Ramos (cell line): ENCODE results near the gene METTL4.

Experiments used
- in situ Hi-C: fragments of 300-500 bp; cut with MboI; formaldehyde crosslinking; loops from one replicate; pipeline ENCODE4 v1.14.3; 2022; ENCODE audit warnings: low sequenced_read_pairs; ENCODE audit not compliant: unreplicated experiment

METTL4 gene

GRCh38 chr18:2529154-2529553, 42.2 kb downstream of the METTL4 start:
- in situ Hi-C loops, result loop anchor here (10.0 kb wide), 1 partner anchor 194 kb away; no protein-coding TSS in a partner anchor

- in situ Hi-C loops, result loop anchor here (10.0 kb wide), 1 partner anchor 192 kb away; no protein-coding TSS in a partner anchor
Observed at GRCh38 chr18:2526329-2526728, 45.0 kb downstream of the METTL4 start.

- in situ Hi-C loops, result loop anchor here (10.0 kb wide), 1 partner anchor 190 kb away; no protein-coding TSS in a partner anchor
Observed at GRCh38 chr18:2524794-2525198, 46.5 kb downstream of the METTL4 start.

DNA sequence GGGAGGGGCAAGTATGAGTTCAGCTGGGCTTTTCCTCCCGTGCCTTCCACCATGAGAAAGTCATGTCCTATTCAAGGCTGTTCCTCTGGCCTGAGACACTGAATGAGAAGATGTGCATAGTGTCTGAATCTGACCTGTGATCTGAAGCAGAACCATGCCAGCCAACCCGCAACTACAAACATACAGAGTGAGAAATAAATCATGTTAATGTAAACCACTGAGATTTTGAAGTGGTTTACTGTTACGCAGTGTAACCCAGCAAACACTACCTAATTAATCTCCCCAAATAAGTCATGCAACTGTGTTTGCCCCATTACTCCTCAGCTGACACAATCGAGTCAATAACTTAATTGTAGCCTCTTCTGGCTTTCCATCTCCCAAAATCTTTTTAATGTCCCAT, 49.2 kb downstream of the METTL4 start:
- in situ Hi-C loops, result loop anchor here (10.0 kb wide), 1 partner anchor 187 kb away; no protein-coding TSS in a partner anchor

DNA sequence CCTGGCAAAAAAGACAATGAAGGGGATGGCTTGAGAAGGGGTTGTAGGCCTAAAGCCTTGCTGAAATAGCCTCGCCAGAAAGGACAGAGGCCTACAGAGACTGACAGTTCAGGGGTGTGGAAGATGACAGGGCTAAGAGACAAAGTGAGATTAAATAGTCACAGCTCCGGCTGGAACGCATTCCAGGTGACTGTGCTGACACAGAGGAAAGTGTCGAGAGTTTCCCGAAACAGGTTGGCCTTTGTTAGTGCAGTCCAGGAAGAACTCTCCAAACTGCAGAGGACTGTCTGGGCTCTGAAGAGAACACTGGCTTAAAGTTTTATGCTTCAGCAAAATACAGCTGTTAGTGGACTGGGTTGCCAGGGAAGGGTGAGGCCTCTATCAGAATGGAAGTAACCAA, 52.8 kb downstream of the METTL4 start:
- in situ Hi-C loops, result no loop called here

GRCh38 chr18:2515908-2516625, 55.2 kb downstream of the METTL4 start:
- in situ Hi-C loops, result no loop called here

DNA sequence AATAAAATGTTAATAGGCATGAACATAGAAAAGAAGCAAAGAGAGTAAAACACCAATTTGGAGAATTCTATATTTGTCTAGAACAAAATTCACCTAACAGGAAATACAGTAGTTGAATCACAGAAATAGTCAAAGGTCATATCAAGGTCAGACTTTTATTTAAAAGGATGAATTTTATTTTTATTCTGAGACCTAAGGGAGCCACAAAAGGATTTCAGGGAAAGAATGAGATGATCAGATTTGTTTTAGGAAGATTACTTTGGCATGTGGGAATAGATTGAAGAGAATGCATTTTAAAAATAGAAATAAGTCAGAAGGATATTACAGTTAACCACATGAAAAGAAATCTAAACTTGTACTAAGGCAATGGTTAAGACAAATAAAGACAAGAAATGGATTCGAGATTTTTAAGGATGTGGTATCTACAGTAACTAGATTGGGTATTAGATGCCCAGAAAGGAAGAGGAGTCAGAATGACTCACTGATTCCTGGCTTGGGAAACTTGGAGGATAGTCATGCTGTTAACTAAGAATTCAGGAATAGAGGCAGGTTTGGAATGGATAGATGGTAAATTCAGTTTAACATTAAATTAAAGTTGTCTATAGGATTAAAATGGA, 56.0 kb downstream of the METTL4 start:
- in situ Hi-C loops, result no loop called here

- in situ Hi-C loops, result no loop called here
Observed at GRCh38 chr18:2513616-2514015, 57.7 kb downstream of the METTL4 start.

- in situ Hi-C loops, result no loop called here
Observed at GRCh38 chr18:2512059-2512458, 59.2 kb downstream of the METTL4 start.

- in situ Hi-C loops, result no loop called here
Observed at GRCh38 chr18:2511451-2511850, 59.9 kb downstream of the METTL4 start.

DNA sequence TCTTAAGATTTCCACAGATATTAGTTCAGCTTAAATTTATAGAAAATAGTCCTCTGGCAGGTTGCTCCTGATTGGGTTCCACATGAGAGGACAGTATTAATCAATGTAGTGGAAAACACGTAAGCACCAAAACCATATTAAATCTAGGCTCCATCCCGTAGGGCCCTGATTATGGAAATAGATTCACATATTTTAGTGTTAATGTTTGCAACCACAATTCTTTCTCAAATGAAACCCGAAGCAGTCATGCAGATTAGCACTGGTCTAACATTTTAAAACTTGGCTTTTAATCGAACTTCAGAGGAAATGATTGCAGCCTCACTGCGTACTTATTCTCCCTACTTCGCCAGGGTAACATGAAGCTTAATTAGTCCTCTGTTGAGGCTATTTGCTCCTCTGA, 60.9 kb downstream of the METTL4 start:
- in situ Hi-C loops, result no loop called here

GRCh38 chr18:2508678-2509077, 62.6 kb downstream of the METTL4 start:
- in situ Hi-C loops, result no loop called here

DNA sequence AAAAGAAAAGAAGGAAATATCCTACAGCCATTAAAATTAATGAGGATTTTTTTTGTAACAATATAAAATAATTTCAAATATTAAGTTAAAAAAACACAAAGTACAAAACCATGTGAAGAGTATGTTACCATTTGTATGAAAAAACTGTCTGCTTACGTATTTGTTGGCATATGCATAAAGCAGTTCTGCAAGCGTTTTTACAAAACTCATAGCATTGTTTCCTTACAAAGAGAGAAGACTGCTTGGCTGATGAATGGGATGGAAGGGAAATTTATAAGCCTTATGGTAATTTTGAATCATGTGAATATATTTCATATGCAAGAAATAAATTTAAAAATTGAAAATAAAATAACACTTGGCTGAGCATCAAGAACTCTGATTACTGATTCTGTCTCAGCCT, 63.1 kb downstream of the METTL4 start:
- in situ Hi-C loops, result no loop called here

DNA sequence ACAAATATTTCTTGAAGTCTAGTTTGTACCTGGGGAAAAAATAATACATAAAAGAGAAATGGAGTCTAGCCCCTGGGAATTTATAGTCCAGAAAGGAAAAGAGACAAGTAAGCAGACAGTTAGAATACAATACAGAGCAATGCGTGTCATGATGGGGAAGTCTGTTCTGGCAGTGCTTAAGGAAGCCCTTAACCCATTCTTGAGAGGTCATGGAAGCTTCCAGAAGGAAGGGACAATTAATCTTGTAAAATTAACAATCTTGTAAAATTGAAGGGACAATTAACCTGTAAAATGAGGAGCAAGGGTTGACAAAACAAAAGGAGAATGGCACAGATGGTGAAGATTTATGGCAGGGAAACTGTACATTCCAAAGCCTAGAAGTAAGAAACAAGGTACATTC, 66.7 kb downstream of the METTL4 start:
- in situ Hi-C loops, result no loop called here

DNA sequence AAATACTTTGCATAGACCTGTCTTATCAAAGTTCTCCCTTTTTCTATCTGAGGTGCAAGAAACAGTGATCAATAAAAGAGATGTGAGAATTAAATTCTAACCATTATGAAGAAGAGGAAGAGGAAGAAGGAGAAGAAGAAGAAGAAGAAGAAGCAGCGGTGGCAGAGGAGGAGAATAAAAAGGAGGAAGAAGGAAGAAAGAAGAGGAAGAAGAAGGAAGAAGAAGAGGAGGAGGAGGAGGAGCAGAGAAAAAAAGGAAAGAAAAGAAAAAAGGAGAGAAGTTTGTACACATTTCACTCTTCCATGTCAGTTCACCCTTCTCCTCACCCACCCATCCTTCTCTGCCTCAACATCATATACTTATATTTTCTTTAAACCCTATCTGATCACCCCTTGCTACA, 68.4 kb downstream of the METTL4 start:
- in situ Hi-C loops, result no loop called here

DNA sequence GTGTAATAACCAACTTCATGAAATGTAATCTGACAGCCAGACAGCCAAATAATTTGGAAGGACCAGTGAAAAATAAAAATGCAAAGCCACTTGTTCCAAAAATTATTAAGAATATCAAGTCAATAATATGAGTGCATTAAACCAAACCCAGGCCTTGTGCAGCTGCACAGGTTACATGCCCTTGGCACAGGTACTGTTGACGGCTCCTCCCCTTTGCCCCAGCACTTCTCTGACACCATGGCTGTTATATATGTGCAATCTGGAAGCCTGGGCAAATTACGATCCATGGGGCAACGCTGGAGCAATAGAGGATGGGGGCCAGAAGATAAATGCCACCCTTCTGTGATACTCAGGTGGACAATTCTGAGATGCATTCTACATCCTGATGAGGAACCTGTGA, 68.9 kb downstream of the METTL4 start:
- in situ Hi-C loops, result no loop called here

DNA sequence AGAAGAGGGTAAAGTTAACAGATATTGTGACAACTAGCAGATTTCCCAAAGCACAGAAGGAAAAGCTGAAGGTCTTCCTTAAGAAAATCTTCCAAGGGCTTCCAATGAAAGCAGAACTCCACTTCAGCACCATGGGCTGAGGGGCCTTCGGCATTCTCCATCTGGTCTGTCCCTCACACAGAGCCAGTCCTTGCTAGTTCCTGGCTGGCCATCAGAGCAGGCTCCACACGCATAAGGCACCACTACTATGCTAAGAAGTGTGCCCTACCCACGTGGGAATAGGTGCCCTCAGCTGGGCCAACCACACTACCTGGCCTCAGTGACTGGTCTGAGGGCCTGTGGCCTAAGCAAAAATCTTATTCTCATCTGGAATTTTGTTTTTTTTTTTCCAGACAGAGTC, 73.5 kb downstream of the METTL4 start:
- in situ Hi-C loops, result no loop called here

DNA sequence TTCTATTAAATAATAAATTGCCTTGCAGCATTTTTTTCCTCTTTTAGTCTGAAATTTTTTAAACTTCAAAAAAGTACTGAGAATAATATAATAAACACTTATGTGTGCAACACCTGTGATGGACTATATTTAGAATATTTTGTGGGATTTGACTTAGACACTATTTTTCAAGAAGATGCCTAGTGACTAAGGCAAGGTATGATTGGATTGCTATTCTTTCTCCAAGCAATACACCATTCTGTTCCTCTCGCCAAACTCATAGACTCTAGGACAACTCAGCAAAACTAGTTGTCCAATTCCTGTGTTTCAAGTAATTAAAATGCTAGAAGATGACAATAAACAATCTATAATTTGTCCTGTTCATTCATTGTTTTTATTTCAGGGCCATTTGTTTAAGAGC, 75.9 kb downstream of the METTL4 start:
- in situ Hi-C loops, result no loop called here

DNA sequence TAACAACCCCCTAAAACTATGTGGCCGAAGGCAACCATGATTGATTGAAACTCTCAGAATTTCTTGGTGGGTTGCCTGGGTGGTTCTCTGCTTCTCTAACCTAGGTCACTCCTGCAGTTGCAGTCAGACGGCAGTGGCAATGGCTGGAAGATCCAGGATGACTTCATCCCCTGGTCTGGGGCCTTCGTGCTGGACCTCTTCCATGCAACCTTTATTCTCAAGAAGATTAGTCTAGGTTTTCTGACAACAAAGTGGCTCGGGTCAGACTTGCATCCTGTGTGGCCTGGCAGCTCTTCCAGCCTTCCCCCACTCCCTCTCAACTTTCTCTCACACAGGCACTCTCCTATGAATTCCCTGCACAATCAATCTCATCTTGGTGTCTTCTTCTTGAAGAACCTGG, 76.4 kb downstream of the METTL4 start:
- in situ Hi-C loops, result no loop called here
